ENCODE data around the gene SIN3A.

DNA sequence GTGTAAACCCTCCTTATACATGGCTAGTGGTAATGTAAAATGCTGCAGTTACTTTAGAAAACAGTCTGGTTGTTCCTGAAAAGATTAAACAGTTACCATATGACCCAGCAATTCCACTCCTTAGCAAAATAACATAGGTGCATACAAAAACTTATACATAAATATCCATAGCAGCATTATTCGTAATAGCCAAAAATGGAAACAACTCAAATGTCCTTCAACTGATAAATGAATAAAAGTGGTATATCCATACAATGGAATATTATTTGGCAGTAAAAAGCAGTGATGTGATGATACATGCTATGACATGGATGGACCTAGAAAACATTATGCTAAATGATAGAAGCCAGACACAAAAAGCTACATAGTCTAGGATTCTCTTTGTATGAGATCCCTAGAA is 31.6 kb upstream of the SIN3A start:
- TF ChIP-seq, protein P1, sequence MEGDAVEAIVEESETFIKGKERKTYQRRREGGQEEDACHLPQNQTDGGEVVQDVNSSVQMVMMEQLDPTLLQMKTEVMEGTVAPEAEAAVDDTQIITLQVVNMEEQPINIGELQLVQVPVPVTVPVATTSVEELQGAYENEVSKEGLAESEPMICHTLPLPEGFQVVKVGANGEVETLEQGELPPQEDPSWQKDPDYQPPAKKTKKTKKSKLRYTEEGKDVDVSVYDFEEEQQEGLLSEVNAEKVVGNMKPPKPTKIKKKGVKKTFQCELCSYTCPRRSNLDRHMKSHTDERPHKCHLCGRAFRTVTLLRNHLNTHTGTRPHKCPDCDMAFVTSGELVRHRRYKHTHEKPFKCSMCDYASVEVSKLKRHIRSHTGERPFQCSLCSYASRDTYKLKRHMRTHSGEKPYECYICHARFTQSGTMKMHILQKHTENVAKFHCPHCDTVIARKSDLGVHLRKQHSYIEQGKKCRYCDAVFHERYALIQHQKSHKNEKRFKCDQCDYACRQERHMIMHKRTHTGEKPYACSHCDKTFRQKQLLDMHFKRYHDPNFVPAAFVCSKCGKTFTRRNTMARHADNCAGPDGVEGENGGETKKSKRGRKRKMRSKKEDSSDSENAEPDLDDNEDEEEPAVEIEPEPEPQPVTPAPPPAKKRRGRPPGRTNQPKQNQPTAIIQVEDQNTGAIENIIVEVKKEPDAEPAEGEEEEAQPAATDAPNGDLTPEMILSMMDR (IDR thresholded peaks at IDR 0.05), result no peak
- no peak for TF ChIP-seq POLR2A (IDR thresholded peaks at IDR 0.05)

Data from prostate gland (tissue), 2 donors.